Psoas muscle (tissue), 8 donors: ENCODE data around the gene DISP3. TPM values are rescaled to one million over a fixed set of nuclear protein-coding genes. Genes with fewer than 3 reads are reported as not detected.

Source experiments
- ATAC-seq, 4 donors: fragments of 200-7000 bp; cut with Tn5 transposase; one replicate each; pipeline ENCODE4 v1.9.1; 2020; ENCODE audit warnings: moderate library complexity in 3 of 4, mild to moderate bottlenecking in 2 of 4
- DNase-seq, 2 donors: peaks; one replicate each; pipeline ENCODE4 v3.0.0-alpha.2; 2020
- H3K27ac ChIP-seq: fragments of 200-600 bp; one replicate; pipeline ENCODE4 v1.8.0; 2022
- H3K27me3 ChIP-seq, 3 donors: fragments of 200-600 bp in 1 of 3; one replicate each; pipeline versions ENCODE4 v1.6.1 to v1.8.0; 2013 to 2022; ENCODE audit warnings: low read length in 2 of 3, mild to moderate bottlenecking in 2 of 3, moderate library complexity in 1 of 3; ENCODE audit not compliant: insufficient read depth in 3 of 3
- H3K36me3 ChIP-seq, 2 donors: fragments of 200-600 bp in 1 of 2; one replicate each; pipeline versions ENCODE4 v1.6.1 to v1.8.0; 2013 to 2022; ENCODE audit warnings: low read depth in 1 of 2, mild to moderate bottlenecking in 1 of 2, moderate library complexity in 1 of 2; ENCODE audit not compliant: insufficient read depth in 1 of 2
- H3K4me1 ChIP-seq: fragments of 200-600 bp; one replicate; pipeline ENCODE4 v1.8.0; 2022
- H3K4me3 ChIP-seq: fragments of 200-600 bp; one replicate; pipeline ENCODE4 v1.8.0; 2022; ENCODE audit warnings: mild to moderate bottlenecking
- H3K9me3 ChIP-seq: fragments of 200-600 bp; one replicate; pipeline ENCODE4 v1.8.0; 2022
- WGBS, 3 donors: extraction: QIAGEN DNeasy Blood & Tissue Kit; methylation state at CpG; one replicate each; pipeline versions ENCODE4 v1.1.6 to v1.1.7; 2013; 5-methylcytosine and 5-hydroxymethylcytosine counted together
- intact Hi-C, 2 donors: fragments of 100-400 bp; cut with DNase I; formaldehyde crosslinking; loops; one replicate each; pipeline versions ENCODE4 v1.11.0 to v1.14.2; 2022
- polyA plus RNA-seq, 3 donors: library from polyadenylated mRNA; stranded (reverse); fragments of 200-250 nt; gene quantifications; one replicate each; pipeline ENCODE4 v1.2.3, GENCODE V29; 2013
- total RNA-seq, 4 donors: library from RNA; stranded (reverse); fragmentation: NEBNext Ultra II Directional in 2 of 4; extraction: Animal tissue kit (Norgen Biotek cat#: 25700) in 2 of 4; gene quantifications; one replicate each; pipeline versions ENCODE4 v1.2.1 to v1.2.4, GENCODE V29; 2021 to 2023
- TF ChIP-seq, protein P1 (sequence below): fragments of 200-600 bp; IDR thresholded peaks from one replicate; pipeline ENCODE4 v1.8.0; 2022; ENCODE audit warnings: antibody characterized with exemption
- donor health status: healthy with polysubstance abuse.
- donor health status: DM: no; HTN: no; CAD: no; lungs with moderate emphysema.
- donor health status: Bipolar disorder and iron deficiency.
- donor health status: healthy.
- donor health status: DM: yes; HTN: yes; CAD: no.
- donor health status: DM: no; HTN: no; CAD: no.
- donor health status: DM: no; HTN: no; CAD: no.
- donor health status: DM: yes; HTN: yes; CAD: no.

Gene DISP3
- total and polyA plus RNA-seq, 7 donors = 0.01 to 0.04 (median 0.02) TPM; not detected in 3

DNA sequence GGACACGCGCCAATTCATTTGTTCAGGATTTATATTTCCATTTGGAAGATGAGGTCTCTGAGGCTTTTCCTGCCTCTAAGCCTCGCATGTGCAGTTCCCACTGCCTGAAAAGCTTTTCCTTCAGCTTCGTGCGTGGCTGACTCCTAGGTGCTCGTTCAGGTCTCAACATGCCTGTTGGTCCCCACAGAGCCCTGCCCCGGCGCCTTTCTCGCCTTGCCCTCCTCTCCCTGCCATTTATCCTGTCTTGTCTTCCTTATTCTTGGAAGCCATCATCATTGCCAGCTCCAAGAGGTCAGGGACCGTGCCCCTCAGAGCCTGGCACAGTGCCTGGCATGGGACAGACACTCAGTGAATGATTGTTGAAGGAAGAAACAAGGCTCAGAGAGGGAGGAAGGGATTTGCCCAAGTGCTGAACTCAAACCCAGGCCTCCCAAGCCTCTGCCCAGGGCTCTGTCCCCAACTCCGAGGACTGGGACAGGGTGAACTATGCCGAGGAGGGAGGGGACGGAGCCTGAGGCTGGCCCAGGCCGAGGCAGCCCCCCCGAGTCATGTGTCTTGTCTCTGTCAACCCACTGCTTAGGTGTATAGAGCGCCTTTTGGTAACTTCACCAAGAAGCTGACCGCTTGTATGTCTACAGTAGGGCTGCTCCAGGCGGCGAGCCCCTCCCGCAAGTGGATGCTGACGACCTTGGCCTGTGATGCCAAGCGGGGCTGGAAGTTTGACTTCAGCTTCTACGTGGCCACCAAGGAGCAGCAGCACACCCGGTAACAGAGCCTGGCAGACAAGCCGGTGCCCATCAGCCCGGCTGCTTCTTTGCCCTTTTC is 47.3 kb downstream of the DISP3 start:
- H3K27me3 ChIP-seq = peaks cover 0 to 6% (median 0%) of the 10 kb centered on the region in 3 donors
- DNase-seq = no peak
- intact Hi-C loops = no loop called here
- ATAC-seq = no peak
- no peaks in the 10 kb centered on the region for H3K9me3 ChIP-seq
- H3K27ac ChIP-seq = no peak overlapping the region
- H3K4me3 ChIP-seq = no peak overlapping the region
- no peaks in the 10 kb centered on the region for H3K4me1 ChIP-seq
- no peaks in the 10 kb centered on the region for H3K36me3 ChIP-seq
- WGBS, 3 donors = 79 to 80% (median 79%) methylated on average over 26 of the region's 26 CpGs
- TF ChIP-seq, protein P1, sequence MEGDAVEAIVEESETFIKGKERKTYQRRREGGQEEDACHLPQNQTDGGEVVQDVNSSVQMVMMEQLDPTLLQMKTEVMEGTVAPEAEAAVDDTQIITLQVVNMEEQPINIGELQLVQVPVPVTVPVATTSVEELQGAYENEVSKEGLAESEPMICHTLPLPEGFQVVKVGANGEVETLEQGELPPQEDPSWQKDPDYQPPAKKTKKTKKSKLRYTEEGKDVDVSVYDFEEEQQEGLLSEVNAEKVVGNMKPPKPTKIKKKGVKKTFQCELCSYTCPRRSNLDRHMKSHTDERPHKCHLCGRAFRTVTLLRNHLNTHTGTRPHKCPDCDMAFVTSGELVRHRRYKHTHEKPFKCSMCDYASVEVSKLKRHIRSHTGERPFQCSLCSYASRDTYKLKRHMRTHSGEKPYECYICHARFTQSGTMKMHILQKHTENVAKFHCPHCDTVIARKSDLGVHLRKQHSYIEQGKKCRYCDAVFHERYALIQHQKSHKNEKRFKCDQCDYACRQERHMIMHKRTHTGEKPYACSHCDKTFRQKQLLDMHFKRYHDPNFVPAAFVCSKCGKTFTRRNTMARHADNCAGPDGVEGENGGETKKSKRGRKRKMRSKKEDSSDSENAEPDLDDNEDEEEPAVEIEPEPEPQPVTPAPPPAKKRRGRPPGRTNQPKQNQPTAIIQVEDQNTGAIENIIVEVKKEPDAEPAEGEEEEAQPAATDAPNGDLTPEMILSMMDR = no peak

DNA sequence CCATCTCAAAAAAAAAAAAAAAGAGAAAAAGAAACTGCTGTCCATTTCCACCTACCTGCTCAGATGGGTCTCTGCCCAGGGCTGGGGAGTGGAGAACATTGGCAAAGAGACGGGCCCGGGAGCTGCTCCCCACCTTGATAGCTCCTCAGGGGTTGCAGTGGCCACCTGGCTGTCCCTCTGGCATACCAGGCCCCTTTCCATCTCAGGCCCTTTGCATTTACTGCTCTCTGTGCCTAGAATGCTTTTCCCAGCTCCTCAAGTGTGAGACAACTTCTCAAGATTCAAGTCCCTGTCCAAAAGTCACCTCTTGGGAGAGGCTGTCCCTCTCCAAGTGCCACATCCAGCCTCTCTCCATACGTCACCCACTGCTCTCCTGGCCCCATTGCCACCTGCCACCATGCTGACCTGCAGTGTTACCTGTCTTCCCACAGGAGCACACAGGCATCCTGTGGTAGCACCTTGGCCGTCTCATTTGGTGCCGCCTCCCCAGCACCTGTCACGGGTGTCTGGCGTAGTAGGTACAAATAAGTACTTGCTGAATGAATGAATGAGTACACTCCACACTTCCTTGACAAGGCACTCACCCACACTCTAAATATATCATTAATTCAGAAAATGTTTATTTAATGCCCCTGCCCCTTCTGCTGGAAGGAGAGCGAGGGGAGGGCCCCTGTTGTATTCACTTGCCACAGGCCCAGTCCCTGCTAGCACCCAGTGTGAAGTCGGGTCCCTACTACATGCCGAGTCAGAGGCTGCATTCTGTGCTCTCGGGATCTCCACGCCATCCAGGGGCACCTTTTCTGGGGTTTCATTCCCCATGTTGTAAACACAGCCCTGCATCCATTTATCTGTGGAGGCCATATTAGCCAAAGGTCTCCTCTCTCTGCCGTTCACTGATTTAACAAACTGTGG is 48.8 kb downstream of the DISP3 start:
- no peaks in the 10 kb centered on the region for H3K4me1 ChIP-seq
- H3K9me3 ChIP-seq = no peaks in the 10 kb centered on the region
- H3K27ac ChIP-seq = no peak overlapping the region
- H3K4me3 ChIP-seq = no peak overlapping the region
- DNase-seq (no peak), ATAC-seq (no peak)
- TF ChIP-seq, protein P1 = no peak
- H3K36me3 ChIP-seq = no peaks in the 10 kb centered on the region
- WGBS, 3 donors = 86 to 88% (median 87%) methylated on average over 13 of the region's 13 CpGs
- intact Hi-C loops = no loop called here
- H3K27me3 ChIP-seq = peaks cover 0 to 6% (median 4%) of the 10 kb centered on the region in 3 donors

DNA sequence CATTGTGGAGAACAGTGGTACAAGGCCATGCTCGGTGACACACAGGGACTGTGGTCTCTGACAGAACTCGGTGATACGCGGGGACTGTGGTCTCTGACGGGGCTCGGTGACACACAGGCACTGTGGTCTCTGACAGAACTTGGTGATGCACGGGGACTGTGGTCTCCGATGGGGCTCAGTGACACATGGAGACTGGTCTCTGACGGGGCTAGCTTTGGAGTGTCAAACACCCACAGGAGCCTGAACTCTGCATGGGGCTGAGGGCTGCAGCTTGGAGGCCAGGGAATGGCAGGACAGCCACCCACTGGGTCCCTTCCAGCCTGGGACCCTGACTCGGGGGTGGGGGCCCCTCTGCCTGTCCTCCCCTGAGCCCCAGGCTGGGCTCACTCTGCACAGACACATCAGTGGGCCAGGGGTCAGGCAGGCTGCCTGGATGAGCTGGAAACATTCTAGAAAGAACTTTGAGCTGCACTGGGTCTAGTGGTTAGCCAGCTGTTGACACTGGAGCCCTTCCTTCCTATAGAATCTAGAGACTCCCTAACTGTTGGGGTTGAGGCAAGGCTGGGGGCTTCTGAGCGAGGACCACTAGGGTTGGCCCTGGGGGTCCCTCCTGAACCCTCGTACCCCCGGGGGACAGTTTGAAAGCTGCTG is 49.8 kb downstream of the DISP3 start:
- no peaks in the 10 kb centered on the region for H3K4me1 ChIP-seq
- DNase-seq (no peak), ATAC-seq (no peak)
- no peak overlapping the region for H3K27ac ChIP-seq
- intact Hi-C loops = no loop called here
- H3K4me3 ChIP-seq = no peak overlapping the region
- WGBS, 3 donors = 79 to 83% (median 80%) methylated on average over 13 of the region's 13 CpGs
- no peaks in the 10 kb centered on the region for H3K36me3 ChIP-seq
- no peaks in the 10 kb centered on the region for H3K9me3 ChIP-seq
- H3K27me3 ChIP-seq = peaks cover 0 to 6% (median 4%) of the 10 kb centered on the region in 3 donors
- TF ChIP-seq, protein P1 = no peak

DNA sequence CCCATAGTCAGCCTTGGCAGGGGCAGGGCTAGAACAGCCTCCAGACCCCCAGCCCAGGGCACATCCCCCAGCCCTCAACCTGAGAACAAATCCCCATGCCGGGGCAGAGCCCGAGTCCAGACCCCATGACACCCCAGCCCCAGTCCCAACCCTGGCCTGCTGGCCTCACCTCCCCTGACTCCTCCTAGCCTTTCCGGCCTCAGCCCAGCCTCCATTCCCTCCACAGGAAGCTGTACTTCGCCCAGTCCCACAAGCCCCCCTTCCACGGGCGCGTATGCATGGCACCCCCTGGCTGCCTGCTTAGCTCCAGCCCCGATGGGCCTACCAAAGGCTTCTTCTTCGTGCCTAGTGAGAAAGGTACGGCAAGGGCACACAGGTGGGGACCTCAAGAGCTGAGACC is 50.4 kb downstream of the DISP3 start:
- H3K36me3 ChIP-seq = no peaks in the 10 kb centered on the region
- H3K9me3 ChIP-seq = no peaks in the 10 kb centered on the region
- TF ChIP-seq, protein P1 = no peak
- no peaks in the 10 kb centered on the region for H3K4me1 ChIP-seq
- ATAC-seq (no peak), DNase-seq (no peak)
- intact Hi-C loops = no loop called here
- peaks cover 0 to 6% (median 4%) of the 10 kb centered on the region in 3 donors for H3K27me3 ChIP-seq
- no peak overlapping the region for H3K27ac ChIP-seq
- H3K4me3 ChIP-seq = no peak overlapping the region
- WGBS, 3 donors = 78 to 91% (median 88%) methylated on average over 10 of the region's 10 CpGs
